ENCODE data around the gene CDK13. TPM values are rescaled to one million over a fixed set of nuclear protein-coding genes. Genes with fewer than 3 reads are reported as not detected.

Gene CDK13
- total RNA-seq, 1 donor, result 67.3 TPM

GRCh38 chr7:39948375-39948955 lies 1.6 kb upstream of the CDK13 start:
- DNase-seq (ENCODE audit: low read depth), result peak; percentile 41
- peak overlapping the region; percentile 93 for H3K4me3 ChIP-seq (ENCODE audit: low read depth, low read length)
- TF ChIP-seq, protein P1, sequence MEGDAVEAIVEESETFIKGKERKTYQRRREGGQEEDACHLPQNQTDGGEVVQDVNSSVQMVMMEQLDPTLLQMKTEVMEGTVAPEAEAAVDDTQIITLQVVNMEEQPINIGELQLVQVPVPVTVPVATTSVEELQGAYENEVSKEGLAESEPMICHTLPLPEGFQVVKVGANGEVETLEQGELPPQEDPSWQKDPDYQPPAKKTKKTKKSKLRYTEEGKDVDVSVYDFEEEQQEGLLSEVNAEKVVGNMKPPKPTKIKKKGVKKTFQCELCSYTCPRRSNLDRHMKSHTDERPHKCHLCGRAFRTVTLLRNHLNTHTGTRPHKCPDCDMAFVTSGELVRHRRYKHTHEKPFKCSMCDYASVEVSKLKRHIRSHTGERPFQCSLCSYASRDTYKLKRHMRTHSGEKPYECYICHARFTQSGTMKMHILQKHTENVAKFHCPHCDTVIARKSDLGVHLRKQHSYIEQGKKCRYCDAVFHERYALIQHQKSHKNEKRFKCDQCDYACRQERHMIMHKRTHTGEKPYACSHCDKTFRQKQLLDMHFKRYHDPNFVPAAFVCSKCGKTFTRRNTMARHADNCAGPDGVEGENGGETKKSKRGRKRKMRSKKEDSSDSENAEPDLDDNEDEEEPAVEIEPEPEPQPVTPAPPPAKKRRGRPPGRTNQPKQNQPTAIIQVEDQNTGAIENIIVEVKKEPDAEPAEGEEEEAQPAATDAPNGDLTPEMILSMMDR (IDR thresholded peaks at IDR 0.05; ENCODE audit: insufficient read depth, low read length), result no peak

DNA sequence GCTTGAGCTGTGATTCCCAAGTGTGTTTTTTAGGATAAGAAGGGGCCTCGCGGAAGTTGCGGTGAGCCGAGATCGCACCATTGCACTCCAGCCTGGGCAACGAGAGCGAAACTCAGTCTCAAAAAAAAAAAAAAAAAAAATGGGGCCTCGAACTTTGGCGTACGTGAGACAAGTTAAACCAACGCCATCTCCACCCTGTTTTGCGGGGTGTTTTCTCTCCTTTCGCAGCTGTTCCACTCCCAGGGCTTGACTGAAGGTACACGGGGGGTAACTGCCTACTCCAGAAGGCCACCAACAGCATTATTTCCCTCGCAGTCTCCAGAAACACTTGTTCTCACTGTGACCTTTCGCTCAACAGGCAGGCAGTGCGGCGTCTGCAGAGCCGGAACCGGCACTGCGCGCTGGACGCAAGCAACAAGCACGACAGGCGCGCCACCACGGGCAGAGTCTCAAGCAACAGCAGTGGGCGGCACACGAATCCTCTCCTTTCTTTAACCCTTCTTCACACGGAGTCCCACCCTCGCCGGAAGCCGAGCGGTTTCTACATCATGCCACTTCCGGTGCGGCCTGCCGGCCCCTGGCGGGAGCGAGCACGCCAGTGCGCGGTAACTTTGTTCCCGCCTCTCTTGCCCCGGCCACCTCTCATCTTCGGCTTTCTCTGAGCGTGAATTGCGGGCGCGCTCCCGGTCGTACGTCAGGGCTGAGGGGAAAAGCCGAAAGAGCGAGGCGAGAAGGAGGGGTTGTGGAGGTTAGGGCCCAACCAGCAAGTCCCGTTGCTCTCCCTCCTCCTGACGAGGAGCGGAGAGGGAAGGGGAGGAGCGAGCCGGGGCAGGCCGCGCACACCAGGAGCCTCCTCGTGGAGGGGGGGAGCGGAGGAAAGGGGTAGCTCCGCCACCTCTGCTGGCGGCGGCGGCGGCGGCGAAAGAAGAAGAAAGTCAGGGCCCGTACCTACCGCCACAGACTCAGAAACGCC lies 814 bp upstream of the CDK13 start:
- TF ChIP-seq, protein P1 (IDR thresholded peaks at IDR 0.05; ENCODE audit: insufficient read depth, low read length), result no peak
- H3K4me3 ChIP-seq (ENCODE audit: low read depth, low read length), result peak overlapping the region; percentile 97
- DNase-seq (ENCODE audit: low read depth), result peak; percentile 99

- TF ChIP-seq, protein P1 (IDR thresholded peaks at IDR 0.05; ENCODE audit: insufficient read depth, low read length), result no peak
- H3K4me3 ChIP-seq (ENCODE audit: low read depth, low read length), result peak overlapping the region; percentile 97
- peak; percentile 41 for DNase-seq (ENCODE audit: low read depth)
Observed at GRCh38 chr7:39950473-39951225, 593 bp downstream of the CDK13 start.

GRCh38 chr7:39951226-39952194 lies 1.5 kb downstream of the CDK13 start:
- peak; percentile 41 for DNase-seq (ENCODE audit: low read depth)
- TF ChIP-seq, protein P1 (IDR thresholded peaks at IDR 0.05; ENCODE audit: insufficient read depth, low read length), result peak; percentile 41
- H3K4me3 ChIP-seq (ENCODE audit: low read depth, low read length), result peak overlapping the region; percentile 97

DNA sequence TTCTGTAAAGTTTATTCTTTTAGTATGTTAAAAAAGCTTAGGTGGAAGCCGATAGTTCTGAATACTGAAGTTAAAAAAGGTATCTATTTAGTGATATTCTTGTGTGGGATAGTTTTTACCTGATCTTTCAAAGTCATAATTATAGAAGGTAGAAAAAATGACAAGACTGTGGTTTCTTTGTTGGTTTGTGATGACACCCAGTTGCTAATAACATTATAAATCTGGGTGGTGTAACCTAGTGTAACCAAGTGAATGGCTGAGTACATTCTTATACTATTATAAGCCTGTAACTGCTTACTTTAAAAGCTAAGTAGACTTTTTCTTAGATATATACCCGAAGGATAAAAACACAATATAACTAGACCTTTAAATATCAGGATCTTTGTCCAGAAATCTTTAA lies 2.3 kb downstream of the CDK13 start:
- TF ChIP-seq, protein P1 (IDR thresholded peaks at IDR 0.05; ENCODE audit: insufficient read depth, low read length), result no peak
- peak overlapping the region; percentile 97 for H3K4me3 ChIP-seq (ENCODE audit: low read depth, low read length)
- peak; percentile 68 for DNase-seq (ENCODE audit: low read depth)

All from fibroblast of the aortic adventitia (primary cell).